T1000 (cell line): ENCODE data around the gene USP43.
"Not testable (repeated sequence)": the region's sequence is repeated elsewhere in the genome, so short reads cannot be mapped to it uniquely, and the experiment has no call there.

ENCODE experiments used
- DNase-seq: peaks from one replicate; lab custom pipeline; 2025; ENCODE audit warnings: mixed read lengths; lab: John Stamatoyannopoulos, UW

Gene USP43

DNA sequence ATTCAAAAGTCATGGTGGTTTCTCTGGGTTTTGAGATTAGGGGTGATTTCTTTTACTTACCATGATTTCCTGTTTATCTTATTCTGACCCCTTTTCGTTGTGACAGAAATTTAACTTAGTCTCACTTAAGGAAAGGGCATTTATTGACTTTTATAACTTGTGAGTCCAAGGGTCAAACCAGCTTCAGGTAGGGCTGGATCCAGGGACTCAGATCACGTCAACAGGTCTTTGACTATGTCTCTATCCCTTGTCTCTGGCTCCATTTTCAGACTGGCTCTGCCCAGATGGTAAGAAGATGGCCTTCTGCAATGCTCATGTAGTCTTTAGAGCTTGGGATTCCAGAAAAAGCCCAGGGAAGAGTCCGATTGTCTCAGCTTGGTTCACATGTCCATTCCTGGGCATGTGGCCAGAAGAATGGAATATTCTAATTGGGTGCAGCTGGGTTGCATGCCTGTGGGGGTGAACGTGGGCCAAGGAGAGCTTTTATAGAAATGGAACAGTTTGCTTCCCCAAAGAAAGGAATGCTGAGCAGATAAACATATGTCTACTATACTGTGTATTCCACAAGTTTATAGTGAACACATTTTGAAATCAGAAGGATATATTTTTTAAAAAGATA, 13.4 kb downstream of the USP43 start:
- no peak for DNase-seq

DNA sequence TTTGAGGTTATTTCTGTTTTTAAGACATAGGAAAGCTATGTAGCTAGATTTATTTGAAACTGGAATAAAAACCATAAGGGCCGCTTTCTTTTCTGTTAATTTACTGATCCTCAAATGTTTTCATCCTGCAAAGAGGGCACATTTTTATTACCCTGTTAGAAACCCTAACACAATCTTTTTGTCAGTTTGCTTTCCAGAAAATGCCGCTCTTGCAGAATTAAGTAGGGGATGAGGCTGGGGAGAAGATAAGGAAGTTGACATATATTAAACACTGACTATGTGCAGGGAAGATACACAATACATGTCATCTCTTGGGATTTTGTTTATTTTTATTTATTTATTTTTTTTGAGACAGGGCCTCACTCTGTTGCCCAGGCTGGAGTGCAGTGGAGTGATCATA, 15.7 kb downstream of the USP43 start:
- no peak for DNase-seq

DNA sequence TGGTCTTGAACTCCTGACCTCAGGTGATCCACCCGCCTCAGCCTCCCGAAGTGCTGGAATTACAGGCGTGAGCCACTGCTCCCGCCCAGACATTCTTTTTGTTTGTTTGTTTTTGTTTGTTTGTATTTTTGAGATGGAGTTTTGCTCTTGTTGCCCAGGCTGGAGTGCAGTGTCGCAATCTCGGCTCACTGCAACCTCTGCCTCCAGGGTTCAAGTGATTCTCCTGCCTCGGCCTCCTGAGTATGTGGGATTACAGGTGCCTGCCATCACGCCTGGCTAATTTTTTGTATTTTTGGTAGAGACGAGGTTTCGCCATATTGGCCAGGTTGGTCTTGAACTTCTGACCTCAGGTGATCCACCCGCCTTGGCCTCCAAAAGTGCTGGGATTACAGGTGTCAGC, 18.2 kb downstream of the USP43 start:
- DNase-seq = not testable (repeated sequence)

DNA sequence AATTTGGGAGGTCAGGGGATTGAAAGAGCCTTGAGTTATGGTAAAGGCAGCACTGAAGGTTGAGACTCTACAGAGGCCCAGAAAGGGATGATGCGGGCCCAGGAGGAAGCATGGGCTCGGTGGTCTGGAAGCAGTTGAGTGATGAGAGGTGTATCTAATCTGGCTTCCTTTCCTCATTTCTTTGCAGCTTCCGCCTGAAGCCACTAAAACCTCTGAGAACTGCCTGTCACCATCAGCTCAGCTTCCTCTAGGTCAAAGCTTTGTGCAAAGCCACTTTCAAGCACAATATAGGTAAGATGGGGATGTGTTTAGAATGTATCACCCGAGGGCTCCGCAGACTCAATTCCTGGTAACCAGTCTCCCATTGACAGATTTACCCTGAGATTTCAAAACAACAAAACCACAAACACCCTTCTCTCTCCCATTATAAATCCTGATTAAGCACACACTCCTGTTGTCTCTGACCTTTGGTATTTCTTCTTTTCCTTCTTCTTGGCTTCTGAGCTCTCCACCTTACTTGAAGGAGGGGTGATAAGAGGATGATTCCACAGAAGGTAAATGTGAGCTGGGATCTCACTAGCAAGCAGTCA, 21.2 kb downstream of the USP43 start:
- DNase-seq = no peak

DNA sequence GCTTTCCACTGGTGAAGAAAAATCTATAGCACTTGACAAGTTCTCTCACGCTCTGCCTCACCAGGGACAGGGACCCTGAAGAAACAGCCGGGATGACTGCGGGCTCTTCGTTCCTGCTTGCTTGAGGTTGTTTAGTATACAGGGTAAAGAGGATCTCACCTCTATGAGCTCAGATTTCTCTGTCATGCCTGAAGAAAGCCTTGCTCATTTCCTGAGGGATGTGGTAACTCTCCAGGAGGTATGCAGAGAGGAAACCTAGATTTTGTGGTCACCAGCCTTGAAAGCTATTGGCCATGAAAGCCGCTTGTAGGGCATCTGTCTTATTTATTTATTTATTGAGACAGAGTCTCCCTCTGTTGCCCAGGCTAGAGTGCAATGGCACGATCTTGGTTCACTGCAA, 23.2 kb downstream of the USP43 start:
- no peak for DNase-seq

DNA sequence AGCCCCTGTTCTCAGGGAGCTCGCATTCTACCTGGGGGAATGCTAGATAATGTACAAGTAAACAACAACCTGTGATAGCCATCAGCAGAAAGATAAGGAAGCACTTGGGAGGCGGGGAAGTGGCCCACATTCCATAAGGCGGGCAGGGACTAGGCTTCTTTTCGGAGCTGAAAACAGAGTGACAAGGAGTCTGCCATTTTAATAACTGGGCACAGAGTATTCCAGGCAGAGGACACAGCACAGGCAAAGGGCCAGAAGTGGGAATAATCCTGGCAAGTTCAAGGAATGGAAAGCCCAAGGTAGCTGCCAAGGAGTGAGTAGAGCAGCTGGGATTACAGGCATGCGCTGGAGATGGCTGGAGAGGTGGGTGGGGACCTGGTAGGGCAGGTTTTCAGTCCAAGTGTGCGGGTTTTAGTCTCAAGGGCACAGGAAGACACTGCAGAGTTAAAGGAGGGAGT, 24.3 kb downstream of the USP43 start:
- no peak for DNase-seq

DNA sequence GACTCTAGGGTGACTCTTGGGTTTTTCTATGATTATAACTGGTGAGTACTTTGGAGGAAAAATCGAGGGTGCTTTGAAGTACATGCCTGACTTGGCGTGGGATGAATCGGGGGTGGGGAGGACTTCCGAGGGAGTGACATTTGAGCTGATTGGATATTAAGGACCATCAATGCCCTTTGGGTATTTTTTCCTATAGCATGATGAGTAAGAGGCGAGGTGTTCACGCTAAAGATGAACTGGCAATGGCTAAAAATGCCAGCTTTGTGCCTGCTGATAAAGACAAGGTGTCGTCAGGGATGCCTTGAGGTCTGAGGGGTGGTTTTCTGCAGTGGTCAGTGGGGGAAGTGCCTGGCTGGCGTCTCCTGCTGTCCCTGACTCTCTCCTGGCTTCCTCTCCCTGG, 25.3 kb downstream of the USP43 start:
- DNase-seq = no peak

DNA sequence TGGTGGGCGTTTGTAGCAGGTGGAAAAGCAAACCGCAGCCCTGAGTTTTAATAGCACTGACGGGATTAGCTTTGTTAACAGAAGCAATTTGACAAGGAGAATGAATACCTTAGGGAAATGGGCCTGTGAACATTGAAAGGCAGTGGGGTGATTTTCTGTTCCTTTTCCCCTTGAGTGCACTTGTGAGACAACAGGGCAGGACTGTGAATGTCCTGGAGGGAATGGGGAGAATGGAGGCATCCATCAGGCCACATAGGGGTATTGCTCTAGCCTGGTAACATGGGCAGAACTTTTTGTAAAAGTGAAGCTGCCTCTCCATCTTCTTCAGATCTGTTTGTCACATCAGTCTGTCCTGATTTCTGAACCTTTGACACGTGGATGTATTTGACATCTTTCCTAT, 26.2 kb downstream of the USP43 start:
- DNase-seq = no peak

DNA sequence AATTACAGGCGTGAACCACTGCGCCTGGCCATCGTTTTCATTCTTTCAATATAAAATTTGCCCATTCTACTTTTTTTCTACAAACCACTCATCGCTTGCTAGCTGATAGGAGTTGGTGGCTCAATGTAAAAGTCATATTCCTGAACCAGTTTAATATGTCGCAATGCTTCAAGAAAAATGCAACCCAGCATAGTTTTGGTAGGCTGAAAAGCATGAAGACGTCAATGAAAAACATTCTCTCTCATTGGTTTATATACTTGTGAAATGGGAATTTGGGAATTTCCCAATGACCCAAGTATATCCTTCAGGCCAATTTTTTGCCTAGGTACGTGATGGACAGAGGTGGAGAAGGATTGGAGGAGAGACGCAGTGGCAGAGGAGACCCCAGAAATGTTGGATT, 26.9 kb downstream of the USP43 start:
- DNase-seq = no peak

DNA sequence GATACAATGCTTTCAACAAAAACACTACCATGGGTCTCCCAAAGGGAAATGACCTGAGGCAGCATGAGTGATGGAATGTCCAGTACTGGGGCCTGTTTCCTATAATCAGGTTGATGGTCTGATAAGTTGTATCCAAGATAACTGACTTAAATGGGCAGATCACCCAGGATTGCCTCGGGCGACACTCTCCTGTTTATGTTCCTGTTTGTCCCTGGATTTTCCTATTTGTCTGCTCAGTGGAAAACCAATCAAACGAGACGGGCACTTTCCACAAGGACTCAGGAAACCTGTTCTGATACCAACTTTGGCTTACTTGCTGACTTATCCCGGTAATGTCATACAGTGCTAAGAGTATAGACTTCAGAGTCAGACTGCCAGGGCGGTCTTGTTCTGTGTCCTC, 27.4 kb downstream of the USP43 start:
- no peak for DNase-seq

DNA sequence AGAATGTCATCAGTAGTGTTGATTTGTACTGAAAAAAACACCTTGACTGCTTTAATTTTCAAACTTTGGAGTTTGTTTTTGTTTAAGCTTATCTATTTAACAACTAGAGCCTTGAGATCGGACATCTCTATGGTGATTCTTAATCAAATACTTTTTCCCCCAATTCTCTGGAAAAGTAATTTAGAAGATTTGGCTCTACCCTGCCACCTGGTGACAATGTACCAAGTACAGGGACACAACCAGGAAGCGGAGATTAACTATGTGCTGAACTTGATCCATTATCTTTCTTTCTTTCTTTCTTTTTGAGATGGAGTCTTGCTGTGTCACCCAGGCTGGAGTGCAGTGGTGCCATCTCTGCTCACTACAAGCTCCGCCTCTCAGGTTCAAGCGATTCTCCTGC, 30.8 kb downstream of the USP43 start:
- DNase-seq = no peak

DNA sequence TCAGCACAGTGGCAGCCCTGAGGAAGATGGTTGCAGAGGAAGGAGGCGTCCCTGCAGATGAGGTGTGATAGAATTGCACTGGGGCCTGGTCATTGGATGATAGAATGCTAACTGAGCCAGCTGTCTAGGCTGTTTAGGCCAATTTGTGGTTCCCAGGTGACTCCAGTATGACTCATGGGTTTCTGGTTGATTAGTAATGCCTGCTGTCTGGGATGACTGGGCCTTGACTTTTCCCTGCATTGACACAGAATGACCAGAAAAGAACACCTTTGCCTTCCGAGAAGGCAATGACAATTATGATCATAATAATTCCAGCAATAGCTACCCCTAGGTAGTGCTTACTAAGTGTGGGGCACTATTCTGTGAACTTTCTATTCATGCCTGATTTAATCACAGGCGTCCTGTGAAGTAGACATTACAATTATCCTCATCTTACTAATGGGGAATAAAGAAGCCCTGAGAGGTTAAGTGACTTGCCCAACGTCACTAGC, 31.5 kb downstream of the USP43 start:
- DNase-seq = no peak

DNA sequence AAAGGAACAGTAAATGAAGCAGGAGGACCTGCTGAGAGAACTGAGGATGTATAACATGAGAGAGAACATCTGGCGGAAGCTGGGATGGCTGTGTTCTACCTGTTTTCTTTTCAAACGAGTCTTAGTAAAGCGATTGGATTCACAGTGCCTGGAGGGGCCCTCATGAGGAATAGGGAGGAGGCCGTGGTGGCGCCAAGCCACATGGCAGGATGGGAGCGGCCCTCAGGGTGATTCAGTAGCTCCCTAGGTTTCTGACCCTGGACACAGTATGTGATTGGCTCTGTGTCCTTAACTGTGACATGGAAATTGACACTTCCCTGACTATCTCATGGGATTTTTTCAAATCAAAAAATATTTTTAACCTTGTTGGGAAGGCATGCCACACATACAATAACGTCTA, 32.1 kb downstream of the USP43 start:
- DNase-seq = no peak

DNA sequence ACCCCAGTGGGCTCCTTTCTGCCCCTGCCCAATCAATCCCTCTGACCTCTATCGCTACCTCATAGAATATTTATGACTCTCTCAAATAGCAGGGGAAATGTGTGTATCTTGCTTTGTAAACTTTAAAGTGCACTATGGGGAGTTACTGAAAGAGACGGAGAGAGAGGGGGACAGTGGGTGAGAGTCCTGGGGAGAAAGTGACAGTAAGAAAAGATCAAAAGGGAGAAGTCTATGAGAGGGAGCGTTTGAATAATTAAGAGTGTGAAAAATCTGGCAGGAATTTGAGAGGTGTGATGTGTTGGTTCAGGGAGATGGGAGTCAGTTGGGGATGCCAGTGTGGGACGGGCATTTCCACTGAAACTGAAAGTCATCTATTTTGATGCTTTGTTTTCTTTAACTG, 32.6 kb downstream of the USP43 start:
- DNase-seq = no peak

DNA sequence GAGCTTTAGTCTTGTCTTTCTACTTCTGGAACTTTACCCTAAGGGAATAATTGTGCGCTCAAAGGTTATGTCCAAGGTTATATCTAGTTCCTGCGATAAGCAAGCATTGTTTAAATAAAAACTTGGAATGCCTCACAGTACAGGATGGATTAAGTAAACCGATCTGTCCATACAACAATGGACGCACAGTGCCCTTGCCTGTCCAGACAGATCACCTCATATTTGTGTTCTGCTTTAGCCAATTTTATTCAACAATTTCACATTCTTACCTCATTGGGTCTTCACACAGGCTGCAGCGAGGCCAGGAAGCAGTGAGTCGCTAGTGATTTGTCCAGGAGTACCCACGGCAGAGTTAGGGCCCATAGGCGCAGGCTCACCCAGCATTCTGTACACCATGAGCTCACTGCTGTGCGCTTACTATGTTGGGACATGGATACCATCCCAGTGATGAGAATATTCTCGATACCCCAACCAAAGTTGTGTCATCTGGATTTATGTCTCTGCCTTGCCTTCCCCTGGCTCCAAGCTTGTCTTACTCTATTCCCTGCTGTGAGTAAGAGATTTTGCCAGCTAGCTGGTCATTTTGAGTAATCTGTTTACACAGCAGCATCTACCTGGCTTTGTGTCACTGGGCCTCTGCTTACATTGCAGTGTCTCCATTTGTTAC, 39.8 kb downstream of the USP43 start:
- DNase-seq = no peak

DNA sequence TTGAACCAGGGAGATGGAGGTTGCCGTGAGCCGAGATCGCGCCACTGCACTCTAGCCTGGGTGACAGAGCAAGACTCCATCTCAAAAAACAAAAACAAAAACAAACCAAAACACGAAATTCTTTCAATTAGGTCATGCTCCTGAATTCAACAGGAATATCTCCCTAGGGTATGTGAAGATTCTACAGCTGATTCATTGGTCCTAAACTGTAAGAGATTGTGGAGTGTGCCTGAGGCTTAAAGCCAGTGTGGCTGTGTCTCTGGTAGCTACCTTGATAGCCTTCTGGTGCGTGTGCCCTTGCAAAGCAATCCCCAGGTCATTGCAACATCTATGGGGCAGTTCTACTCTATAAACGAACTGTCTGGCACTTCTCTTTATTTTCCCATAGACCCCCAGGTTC, 48.4 kb downstream of the USP43 start:
- no peak for DNase-seq

DNA sequence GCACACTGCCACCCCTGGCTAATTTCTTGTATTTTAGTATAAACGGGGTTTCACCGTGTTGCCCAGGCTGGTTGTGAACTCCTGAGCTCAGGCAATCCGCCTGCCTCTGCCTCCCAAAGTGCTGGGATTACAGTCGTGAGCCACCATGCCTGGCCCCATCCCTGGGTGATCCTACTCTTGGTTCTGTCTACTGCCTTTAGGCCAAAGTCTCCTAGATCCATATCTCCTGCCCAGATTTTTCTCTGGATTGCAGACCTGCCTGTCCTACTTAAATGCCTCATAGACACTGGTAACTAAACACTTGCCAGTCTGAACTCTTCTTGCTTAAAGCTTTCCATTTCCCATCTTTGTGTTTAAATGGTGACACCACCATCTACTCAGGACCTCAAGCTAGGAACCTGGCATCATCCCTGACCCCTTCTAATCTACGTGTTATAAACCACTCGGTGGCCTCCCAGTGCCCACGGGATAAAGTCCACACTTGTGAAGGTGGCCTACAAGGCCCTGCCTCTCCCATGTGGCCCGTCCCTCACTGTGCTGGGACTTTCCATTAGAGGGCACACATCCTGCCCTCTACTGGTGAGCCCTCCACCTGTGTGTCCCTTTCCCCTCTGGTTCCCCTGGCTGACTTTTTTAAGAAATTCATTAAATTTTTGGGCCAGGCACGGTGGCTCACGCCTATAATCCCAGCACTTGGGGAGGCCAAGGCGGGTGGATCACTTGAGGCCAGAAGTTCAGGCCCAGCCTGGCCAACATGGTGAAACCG, 51.1 kb downstream of the USP43 start:
- no peak for DNase-seq

DNA sequence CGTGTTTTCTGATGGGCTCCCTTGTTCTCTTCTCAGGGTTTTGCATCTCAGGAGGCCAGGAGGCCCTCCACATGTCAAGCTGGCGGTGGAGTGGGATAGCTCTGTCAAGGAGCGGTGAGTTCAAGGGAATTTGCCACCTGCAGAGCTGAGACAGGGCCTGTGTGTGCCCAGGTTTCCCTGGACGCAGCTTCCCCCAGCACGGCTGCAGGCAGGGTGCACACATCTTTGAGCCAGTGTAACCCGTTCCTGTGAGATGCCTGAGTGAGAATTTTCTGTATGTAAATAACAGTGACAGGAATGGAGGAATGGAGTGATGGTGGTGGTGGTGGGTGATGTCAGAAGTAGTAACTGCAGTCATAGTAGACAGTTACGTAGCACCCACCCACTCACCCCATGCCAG, 54.8 kb downstream of the USP43 start:
- DNase-seq = no peak

DNA sequence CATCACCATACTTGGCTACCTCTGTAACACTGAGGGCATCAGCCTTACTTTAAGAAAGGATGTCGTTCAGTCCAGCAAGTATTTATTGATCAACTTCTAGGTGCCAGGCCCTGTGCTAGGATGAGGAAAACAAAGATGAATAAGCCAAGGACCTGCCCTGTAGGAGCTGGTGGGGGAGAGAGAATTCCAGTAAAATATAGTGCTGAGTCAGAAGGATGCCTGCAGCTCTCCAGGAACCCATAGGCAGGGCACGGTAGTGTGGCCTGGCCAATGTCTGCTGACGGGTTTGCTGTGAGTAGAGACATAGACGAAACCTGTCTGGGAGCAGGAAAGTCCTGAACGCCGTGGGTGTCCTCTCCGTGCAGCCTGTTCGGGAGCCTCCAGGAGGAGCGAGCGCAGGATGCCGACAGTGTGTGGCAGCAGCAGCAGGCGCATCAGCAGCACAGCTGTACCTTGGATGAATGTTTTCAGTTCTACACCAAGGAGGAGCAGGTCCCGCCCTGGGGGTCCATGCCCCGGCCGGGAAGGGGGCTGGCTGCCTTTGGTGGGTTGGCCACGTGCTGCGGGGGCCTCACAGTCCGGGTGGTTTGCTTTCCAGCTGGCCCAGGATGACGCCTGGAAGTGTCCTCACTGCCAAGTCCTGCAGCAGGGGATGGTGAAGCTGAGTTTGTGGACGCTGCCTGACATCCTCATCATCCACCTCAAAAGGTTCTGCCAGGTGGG, 55.6 kb downstream of the USP43 start:
- no peak for DNase-seq

DNA sequence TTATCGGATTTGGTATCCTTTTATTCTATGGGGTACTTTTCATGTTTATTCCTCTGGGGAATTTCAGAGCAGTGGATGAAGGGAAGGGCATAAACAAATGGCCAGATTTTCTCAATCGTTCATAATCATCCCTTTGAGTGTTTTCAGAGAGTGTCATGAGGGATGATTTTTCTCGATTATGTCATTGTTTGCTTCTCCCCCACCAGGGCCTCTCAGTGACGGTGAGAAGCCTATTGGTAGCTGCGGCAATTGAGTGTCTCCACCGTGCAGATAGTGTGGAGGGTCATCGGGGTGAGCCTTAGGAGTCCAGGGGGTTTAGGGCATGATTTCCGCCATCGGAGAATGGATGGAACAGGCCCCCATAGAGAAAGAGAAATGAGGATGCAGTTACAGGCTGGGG, 57.2 kb downstream of the USP43 start:
- DNase-seq = no peak

DNA sequence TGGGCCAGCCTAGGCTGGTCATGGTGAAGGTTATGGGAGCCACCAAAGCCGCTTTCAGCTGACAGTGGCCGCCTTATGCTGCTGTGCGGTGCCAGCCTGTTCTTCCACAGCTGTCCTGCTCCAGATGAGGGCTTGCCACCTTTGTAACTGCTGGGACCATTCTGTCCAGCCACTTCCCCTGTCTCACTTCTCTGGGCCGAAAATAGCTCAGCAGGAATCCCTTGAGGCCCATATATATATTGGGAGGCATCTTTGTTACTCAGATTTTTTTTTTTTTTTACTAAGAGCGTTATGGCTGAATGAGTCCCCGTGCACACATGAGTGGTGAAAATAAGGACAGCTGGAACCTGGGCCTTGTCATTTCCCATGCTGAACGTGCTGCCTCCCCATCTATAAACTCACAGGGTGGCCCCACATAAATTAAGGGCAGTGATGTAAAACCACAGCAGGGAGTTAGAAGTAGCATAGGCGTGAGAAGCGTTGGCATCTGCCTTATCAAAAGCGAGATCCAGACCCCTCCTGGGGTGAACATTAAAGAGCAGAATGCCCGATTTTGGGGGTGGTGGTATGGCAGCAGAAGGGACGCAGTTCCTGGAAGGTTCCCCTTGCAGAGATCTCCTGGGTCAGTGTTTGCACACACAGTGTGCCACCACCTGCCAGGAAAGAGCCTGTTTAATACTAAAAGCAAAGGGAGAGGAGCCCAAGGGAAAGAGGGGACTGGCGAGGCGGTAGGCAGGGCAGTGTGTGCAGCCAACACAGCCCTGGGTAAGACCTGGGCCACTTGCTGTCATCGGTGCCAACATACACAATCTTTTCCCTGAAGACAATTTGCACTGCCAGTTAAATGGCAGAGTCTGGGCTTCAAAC, 57.8 kb downstream of the USP43 start:
- DNase-seq = no peak
